ENCODE results near the gene TEKTIP1. TPM values are rescaled to one million over a fixed set of nuclear protein-coding genes. Genes with fewer than 3 reads are reported as not detected.
"Not testable (repeated sequence)": the region's sequence is repeated elsewhere in the genome, so short reads cannot be mapped to it uniquely, and the experiment has no call there.

The TEKTIP1 gene
- total RNA-seq, 1 donor from 2014 or later = not detected

DNA sequence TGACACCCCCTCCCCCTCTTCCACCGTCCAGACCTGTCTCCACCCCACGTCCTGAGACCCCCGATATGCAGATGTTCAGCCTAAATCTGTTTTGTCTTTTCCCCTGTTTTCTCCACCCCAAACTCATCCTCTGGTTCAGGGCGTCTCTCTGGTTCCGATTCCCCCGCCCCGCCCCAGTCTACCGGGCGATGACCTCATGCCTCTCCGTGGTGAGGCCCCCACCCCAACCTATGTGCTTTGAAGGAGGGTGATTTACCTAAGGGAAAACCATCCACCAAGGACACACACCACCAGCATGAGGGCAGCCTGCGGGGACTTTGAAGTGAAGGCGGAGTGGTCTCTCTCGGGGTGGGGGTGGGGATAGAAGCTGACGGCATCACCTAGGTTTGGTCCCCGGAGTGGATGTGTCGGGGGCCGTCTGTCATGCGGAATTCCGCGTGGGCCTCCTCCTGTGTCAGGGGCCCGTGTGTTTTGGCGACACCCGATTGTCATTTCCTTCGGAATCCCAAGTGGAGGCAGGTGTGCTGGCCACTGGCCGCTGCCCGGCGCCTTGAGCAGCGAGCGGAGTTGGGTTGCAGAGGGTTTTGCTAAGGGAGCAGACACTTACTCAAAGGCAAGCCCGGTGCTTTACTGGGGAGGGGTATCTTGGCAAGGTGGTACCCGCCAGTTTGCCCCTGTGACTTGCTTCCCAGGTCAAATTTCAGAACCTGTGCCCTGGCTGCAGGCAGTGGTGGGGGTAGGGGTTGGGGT lies 31.4 kb upstream of the TEKTIP1 start:
- DNase-seq (ENCODE audit: low read depth, low spot score) = no peak

DNA sequence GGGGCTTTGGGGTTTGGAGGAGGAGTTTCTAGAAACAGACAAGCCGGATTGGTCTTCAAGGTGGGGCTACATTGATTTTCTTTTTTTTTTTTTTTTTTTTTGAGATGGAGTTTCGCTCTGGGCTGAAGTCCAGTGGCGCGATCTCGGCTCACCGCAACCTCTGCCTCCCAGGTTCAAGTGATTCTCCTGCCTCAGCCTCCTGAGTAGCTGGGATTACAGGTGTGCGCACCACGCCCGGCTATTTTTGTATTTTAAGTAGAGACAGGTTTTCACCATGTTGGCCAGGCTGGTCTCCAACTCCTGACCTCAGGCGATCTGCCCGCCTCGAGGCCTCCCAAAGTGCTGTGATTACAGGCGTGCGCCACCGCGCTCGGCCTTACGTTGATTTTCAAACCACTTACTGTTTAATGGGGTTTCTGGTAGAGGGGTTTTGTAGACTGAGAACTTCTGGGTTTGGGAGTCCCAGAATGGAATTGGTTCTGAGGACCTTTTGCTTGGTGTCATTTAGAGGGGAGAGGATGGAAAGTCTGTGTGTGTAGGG lies 30.8 kb upstream of the TEKTIP1 start:
- not testable (repeated sequence) for DNase-seq (ENCODE audit: low read depth, low spot score)

DNA sequence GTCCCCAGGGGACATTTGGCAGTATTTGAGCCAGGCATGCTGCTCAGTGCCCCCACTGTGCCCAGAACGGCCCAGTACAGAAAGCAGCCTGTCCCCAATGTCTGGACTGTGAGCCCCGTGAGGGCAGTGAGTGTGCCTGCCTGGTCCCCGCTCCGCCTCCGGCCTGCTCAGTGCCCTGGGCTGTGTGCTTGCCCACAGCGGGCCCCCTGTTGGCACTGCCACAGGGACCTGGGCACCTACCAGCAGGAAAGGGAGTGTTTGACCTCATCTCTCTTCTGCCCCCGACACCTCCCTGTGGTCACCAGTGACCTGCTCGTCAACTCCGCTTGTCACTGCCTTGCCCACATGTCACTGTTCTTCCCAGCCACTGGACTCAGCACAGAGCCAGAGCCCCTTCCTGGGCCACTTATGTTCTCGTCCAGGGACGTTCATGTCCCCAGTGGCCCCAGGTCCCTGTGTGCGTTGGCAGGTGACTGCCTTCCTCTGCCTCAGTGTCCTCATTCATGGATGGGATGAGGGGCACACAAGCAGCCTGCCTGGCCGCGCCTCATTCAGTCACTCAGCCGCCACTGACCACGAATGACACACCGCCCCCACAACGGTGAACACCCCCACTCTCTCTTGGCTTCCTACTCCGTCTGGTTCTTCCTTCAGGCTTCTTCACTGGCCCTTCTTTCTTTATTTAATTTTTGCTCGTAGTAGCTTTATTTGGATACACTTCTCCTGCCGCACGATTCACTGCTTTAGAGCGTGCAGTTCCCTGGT lies 30.0 kb upstream of the TEKTIP1 start:
- no peak for DNase-seq (ENCODE audit: low read depth, low spot score)

DNA sequence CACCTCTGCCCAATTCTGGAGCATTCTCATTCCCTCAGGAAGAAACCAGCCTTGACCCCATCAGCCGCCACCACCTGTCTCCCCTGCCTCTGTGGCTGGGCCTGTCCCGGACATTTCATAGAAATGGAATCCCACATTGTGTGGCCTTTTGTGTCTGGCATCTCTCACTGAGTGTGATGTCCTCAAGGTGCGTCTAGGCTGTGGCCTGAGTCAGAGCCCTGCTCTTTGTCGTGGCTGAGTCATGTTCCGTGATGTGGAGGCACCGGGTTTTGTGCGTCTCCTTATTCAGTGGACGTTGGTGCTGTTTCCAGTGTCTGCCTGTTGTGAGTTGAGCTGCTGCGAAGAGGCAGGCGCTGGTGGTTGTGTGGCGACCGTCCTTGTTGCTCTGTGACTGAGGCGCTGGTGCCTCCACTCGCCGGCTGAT lies 29.4 kb upstream of the TEKTIP1 start:
- DNase-seq (ENCODE audit: low read depth, low spot score) = no peak

DNA sequence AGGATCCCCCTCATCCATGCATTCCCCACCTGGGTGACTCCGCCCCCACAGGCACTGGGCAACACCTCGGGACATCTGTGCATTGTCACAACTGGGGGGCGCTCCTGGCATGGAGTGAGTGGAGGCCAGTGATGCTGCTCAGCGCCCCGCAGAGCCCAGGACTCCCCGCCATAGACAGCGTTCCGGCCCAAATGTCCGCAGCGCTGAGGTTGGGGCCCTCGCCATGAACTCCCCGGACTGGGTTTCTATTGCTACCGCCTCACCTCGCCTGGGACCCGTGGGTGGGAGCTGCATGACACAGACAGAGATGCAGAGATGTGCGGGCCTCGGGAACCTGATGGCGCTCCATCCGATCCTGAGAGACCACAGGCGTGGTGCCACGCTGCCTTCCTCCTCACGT lies 28.2 kb upstream of the TEKTIP1 start:
- DNase-seq (ENCODE audit: low read depth, low spot score) = no peak

DNA sequence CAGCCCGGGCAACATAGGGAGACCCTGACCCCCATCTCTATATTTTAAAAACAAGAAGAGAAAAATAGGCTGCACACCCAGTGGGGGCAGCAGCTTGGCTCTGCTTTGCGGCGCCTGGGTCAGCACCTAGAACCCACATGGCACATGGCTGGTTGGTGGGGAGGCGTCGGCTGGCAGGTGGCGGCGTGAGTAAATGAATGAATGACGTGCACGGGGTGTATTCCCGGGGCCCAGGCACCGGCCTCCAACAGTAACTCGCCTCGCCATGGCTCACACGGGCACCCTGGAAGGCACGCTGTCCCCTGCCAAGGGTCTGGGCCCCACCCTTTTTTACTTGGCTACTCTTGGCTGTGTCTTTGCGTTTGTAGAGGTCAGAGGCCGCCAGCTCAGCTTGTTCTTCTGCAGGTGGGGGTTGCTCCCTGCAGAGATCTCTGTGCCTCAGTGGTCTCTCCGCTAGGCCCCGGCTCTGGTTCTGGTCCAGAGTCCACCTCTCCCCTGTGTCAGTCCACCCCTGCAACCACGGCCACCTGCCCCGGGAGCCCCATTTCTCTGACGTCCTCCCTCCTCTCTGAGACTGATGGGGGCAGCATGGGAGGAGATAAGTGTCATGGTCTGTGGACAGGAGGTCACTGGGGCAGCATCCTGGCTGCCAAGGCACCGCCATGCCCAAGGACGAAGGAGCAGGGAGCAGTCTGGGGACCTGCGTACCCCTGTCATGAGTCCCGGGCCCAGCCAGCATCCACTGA lies 27.3 kb upstream of the TEKTIP1 start:
- no peak for DNase-seq (ENCODE audit: low read depth, low spot score)

DNA sequence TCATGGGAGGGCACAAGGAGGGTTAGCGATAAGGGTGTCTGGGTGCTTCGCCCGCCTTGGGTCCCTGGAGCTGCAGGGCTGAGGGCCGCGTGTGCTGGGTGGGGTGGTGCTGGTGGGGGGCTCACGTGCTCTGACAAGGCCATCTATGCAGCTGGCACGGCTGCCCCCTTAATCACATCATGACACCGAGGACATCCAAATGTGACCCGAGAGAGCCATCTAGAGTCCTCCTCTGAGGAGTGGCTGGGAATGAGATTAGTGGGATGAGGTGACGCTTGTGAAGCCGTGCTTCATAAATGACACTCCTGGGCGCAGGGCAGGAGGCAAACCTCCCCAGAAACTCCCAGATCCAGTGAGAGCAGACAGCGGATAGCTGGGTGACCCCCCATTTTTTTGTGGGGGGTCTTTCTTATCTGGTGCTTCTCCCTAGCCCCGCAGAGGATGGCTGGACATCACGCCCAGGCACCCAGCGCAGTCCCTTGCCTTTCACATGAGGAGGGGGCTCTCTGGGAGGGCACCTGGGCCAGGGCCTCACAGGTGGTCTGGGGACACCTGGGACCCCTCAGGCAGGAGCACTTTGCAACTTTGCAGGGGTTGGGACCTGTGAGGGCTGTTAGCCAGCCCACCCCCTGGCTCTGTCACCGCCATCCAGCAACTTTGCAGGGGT lies 26.3 kb upstream of the TEKTIP1 start:
- DNase-seq (ENCODE audit: low read depth, low spot score) = no peak

DNA sequence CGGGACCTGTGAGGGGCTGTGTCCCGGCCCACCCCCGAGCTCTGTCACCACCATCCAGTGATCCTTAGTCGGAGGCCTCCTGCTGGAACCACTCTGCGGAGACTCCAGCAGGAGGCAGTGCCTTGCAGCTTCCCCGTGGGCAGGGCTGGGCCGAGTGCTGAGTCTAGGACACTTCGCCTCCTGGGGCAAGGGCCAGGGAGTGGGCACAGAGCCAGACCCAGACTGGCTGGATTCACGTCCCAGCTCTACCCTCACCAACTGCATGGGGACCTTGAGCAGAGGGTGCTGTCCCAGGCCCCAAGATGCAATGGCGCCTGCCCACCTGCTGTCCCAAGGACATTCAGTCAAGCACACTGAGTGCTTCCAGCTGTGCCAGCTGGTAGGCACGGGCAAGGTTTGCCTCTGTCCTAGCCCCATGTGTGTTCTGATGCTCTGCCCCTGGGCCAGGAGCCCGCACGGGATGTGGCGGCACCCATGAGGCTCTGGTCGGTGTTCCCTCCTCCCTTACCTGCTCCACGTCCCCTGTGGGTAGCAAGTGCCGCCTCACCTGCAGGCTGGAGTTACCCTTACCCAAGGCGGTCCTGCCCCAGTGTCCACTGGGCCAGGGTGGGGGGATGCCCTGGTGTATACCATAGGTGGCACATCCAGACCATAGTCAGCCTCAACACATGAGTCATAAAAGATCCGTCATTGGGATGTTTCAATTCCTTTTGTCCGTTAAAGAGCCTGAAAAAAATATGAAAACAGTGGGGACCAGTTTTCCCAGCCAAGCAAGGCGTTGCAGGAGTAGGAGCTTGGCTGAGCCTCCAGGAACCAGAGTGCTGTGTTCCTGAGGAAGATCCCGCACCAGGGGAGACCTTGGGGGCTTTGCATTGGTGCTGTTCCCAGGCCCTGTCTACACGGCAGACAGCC lies 25.5 kb upstream of the TEKTIP1 start:
- DNase-seq (ENCODE audit: low read depth, low spot score) = no peak

DNA sequence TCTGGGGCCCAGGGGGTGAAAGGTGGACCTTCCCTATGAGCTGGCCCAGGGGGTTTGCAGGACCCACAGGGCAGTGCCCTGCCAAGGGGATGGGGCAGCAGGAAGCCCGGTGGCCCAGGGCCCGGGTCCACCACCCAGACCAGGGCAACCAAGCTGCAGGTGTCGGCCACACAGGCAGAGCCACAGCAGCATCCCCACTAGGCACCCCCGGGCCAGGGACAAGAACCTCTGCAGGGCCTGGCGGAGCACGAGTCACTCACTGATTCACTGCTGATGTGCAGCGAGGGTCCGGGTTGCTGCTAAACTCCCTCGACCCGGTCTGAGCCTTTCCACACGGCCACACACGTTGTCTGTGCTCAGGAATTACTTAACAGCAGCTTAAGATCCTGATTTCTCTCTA lies 24.0 kb upstream of the TEKTIP1 start:
- DNase-seq (ENCODE audit: low read depth, low spot score) = no peak

DNA sequence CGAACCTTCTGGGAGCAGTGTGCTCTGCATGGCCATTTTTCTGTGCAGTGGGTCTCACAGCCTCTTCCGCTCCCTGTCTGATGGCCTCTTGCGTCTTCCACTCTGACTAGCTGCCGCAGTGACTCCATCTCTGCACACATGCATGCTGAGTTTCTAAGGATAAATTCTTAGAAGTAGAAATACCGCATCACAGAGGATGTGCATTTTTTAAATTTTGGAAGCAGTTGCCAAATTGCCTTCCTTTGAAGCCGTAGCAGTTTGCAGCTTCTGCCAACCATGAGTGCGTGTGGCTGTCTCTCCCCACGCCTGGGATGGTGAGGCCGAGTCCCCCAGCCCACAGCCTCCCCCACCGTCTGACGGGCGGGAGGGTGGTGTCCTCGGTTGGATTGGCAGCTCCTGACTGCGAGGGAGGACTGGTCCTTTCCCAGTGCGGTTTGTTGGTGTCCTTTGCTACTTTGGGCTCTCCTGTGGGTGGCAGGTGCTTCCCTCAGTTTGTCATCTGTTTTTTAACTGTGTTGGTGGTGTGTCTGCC lies 23.0 kb upstream of the TEKTIP1 start:
- DNase-seq (ENCODE audit: low read depth, low spot score) = no peak

DNA sequence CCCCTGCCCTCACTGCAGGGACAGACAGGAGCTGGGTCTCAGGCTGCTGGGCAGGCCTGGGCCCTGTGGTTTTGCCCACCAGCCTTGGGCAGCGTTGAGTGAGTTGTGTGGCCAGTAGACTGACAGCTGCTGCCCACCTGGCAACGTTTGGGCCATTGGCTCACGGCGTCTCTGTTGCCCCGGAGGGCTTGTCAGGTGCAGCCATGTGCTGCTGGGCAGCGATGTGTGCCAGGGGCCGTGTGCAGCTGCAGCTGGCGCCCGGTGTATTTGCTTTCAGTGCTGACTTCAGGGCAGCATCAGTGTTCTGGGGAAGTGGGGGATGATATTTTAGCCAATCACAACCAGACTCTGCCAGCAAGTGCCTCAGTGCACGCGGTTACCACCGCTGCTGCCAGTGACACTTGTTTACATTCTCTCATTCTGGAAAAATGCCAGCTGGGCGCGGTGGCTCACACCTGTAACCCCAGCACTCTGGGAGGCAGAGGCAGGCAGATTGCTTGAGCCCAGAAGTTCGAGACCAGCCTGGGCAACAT lies 22.2 kb upstream of the TEKTIP1 start:
- DNase-seq (ENCODE audit: low read depth, low spot score) = no peak

DNA sequence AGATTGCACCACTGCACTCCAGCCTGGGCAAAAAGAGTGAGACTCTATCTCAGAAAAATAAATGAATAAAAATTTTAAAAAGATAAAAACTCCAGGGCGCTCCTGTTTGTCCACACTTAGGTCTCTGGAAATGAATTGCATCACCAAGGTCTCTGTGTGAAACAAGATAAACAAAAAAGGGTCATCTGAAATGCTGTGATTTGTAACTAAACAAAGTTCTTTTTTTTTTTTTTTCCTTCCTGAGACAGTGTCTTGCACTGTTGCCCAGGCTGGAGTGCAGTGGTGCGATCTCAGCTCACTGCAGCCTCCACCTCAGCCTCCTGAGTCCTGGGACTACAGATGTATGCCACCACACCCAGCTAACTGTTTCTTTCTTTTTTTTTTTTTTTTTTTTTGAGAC lies 21.3 kb upstream of the TEKTIP1 start:
- no peak for DNase-seq (ENCODE audit: low read depth, low spot score)

DNA sequence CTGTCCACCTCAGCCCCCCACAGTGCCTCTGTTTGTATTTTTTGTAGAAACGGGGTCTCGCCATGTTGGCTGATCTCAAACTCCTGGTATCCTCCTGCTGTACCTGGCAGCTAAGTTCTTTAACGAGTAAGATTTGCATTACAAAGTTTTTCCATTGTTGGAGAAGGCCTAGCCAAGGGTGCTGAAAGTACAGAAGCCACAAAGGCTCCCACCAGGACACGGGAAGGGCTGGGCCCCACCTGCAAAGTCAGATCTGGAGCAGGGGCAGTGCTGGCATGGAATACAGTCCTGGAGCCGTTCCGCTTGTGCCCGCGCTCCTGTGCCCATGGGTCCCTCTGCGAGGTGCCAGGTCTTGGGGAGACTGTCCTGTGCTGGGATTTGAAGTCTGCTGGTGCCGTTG lies 20.7 kb upstream of the TEKTIP1 start:
- no peak for DNase-seq (ENCODE audit: low read depth, low spot score)

DNA sequence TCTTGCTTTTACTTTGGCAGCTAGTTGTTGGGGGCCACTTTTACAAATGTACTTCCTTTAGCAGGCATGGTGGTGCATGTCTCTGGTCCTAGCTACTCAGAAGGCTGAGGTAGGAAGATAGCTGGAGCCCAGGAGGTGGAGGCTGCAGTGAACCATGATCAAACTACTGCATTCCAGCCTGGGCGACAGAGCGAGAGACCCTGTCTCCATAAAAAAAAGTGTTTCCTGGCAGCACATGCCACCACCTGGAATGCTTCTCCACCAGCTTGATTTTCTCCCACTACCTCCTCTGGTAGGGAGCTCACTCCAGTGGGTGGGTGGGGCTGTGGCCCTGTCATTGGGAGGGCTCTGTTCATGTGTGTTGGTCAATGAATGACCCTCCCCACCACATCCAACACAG lies 20.3 kb upstream of the TEKTIP1 start:
- DNase-seq (ENCODE audit: low read depth, low spot score) = no peak

DNA sequence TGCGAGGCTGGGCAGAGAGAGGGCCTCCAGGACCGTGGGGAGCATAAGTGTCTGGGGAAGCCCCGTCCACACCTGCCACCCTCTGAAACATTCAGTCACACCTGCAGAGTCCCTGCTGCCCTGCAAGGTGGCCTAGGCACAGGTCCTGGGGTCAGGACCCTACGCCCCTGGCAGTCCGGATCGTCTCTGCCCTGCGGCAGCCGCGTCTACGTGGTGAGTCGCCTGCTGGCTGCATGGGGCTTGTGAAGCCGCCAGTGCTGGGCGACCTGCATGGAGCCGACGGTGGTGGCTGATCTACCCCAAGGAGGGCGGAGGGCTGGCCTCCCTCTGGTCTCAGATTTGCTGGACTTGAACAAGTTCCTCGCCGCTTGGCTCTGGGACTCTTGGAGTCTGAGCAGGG lies 19.8 kb upstream of the TEKTIP1 start:
- no peak for DNase-seq (ENCODE audit: low read depth, low spot score)

DNA sequence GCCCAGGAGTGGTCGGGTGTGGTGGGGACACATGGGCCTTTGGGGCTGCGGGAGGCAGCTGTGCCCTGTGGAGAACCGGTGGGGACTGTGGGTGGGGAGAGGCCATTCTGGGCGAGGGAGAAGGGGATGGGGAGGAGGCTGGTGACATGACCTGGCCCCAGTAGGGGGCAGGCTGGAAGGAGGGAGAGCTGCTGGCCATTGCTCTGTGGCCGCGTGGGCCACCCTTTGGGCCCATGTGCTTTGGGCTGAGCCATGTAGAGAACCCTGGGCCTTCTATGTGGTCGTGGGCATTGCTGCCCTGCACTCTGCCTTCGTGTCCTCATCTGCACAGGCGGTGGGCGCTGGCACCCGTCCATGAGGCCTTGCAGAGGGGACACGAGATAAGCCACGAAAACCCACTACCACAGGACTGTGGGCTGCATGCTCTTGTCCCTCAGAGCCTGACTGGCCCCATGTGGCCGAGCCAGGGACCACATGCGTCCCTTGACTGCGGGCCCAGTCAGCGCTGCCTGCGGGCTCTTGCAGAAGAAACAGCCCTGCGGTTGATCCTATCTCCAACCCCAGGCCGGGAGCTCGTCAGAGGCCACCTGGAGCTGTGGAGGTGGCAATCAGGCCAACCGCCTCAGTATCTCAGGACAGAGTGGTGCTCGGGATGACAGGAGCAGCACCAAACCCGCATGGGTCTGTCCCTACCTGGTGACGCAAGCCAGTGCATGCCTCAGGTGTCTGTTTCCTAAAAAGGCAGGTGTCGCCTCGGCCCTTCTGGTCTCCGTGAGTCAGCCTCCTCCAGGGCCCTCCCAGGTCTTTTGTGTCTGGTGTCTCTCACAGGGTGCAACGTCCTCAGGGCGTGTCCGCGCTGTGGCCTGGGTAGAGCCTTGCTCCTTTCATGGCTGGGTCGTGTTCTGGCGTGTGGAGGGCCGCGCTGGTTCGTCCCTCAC lies 18.5 kb upstream of the TEKTIP1 start:
- no peak for DNase-seq (ENCODE audit: low read depth, low spot score)

DNA sequence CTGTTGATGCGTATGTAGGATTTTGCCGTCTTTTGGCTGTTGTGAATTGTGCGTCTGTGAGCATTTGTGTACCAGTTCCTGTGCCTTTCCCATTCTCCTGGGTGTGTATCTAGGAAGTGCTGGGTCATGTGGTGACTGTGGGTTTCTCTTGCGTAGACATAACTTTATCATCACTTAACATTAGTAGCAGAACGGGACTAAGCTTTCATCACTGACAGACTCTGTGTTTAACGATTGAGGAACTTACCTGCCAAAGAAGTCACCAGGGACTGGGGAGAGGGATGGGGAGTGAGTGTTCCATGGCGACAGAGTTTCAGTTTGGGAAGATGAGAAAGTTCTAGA lies 17.9 kb upstream of the TEKTIP1 start:
- DNase-seq (ENCODE audit: low read depth, low spot score) = no peak

DNA sequence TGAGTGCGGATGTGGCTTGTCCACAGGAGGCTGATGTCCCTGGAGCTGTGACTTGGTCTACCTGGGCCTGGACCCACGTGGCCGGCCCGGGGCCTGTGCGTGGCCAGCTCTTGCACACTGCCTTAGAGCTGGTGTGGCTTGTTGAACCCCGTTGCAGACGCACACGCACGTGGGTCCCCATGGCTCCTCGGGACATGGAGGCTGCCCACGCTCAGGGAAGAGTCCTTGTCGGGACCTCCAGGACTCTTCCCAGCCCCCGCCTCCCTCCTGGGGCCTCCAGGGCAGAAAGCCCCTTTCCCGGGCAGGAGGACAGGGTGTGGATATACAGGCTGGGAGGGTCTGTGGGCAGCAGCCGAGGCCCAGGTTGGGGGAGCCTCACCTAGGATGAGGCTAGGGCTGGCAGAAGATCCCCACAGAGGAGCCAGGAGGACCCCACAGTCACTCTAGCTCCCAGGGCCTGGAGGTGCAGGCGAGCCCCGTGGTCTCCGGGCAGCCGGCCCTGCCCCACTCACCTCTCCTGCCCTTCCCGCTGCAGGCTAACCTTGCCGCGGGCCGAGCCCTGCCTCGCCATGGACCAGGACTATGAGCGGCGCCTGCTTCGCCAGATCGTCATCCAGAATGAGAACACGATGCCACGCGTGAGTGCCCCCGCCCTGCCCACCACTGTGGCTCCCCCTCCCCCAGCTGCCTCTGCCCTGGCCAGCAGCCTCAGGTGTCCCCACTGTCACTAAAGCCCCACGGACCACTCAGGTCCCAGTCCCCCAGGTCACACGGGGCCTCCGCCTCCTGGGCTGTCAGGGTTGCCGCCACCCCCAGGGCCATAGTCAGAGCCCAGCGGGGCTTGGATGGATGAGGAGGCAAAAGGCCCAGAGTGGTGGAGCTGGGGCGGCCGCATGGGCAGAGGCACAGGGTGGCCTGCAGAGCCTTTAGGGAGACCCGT lies 16.3 kb upstream of the TEKTIP1 start:
- no peak for DNase-seq (ENCODE audit: low read depth, low spot score)

Data from pulmonary artery endothelial cell (primary cell).